HG03064 (cell line): ENCODE data around the gene FMN2.

Source experiments
- ATAC-seq: cut with Tn5 transposase; IDR thresholded peaks from one replicate; pipeline ENCODE4 v1.9.1; 2021; ENCODE audit warnings: low read depth; ENCODE audit not compliant: unreplicated experiment

Gene FMN2

DNA sequence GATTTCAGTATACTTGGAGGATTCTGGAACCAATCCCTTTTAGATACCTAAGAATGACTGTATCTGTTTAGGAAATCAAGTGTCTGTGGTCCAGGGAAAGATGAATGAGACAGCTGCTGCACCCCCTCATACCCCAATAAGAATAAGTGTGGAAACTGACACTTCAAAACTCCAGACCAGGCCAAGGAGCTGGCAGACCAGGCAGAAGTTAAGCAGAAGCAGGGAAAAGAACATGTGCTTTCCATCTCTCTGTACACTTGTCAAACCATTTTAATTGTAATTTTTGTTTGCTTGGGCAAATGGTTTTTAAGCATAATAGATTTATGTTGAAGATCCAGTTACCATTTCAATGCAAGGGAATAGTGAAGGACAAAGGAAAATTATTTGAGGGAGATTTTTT, 420.1 kb downstream of the FMN2 start:
- ATAC-seq: no peak

DNA sequence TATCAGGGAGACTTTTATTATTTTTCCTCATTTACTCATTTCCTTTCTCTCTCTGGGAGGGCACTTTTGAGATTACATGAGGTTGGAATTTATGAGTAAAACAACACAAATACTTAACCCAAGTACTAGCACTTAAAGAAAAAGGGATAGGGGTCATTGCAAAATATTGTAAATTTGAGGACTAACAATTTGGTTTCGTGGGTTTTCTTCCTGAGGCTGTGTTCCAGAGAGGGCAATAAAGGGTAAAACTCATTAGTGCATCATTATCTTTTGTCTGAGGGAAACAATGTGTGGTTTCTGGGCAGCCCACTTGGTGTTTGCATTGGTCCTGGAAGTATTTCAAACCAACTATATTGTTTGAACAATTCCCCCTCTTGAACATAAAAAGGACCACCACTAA, 423.8 kb downstream of the FMN2 start:
- ATAC-seq: no peak

GRCh38 chr1:240516069-240516468, 424.4 kb downstream of the FMN2 start:
- no peak for ATAC-seq

- ATAC-seq: no peak
These were observed 426.2 kb downstream of the FMN2 start for GRCh38 chr1:240517891-240518290.

DNA sequence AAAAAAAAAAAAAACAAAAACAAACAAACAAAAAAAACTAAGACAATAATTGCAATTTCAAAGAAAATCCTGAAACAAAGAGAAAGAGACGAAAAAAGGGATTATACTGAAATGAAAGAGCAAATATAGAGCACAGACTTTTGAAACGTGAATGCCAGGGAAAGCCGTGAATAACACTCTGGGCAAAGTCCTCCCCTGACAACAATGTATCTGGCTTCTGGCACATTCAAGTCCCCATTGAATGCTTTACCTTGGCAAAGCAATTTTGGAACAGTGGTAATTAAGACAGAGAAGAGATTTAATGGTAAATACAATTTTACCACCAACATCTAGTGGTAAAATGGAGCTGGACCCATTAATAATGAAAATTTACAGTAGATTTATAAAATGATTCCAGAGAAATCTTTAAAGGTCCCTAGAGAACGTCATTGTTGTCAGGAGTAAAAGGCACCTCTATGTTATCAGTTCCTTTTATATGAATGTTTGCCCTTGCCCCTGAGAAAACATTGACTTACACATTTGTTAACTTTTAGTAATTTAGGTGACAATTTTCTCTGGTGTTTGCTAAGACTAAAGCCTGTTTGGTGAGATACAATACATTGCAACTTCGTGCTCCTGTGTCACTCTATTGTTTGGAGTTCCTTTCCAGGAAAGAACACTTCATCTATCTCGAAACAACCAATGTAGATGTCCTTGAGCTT, 430.6 kb downstream of the FMN2 start:
- ATAC-seq: no peak

- no peak for ATAC-seq
These were observed 432.8 kb downstream of the FMN2 start for GRCh38 chr1:240524356-240525069.
